OCI-LY7 (cell line): ENCODE measurements around the gene MAP3K2. TPM values are rescaled to one million over a fixed set of nuclear protein-coding genes. Genes with fewer than 3 reads are reported as not detected.

Experiments
- BruUV-seq: library from RNA; stranded (reverse); fragments of 400-500 nt; replicated peaks from 2 replicates; lab custom pipeline; 2021; lab: Mats Ljungman, UMichigan
- CTCF ChIA-PET: fragments of 300-600 bp; sonication (Branson Sonifier 250); formaldehyde crosslinking; loops from one replicate; lab custom pipeline; 2022; ENCODE audit warnings: antibody characterized with exemption; ENCODE audit not compliant: unreplicated experiment; lab: Charles Lee
- POLR2A ChIA-PET: fragments of 300-600 bp; sonication (Branson Sonifier 250); formaldehyde crosslinking; loops from one replicate; lab custom pipeline; 2022; ENCODE audit warnings: antibody characterized with exemption; lab: Charles Lee
- DNase-seq: peaks from one replicate; pipeline ENCODE4 v3.0.0-alpha.2; 2015; ENCODE audit warnings: low spot score
- H2AFZ ChIP-seq: fragments of 200-600 bp; sonication (generic), shearing (Covaris generic); 2 replicates; pipeline ENCODE4 v1.6.1; 2014; ENCODE audit warnings: mild to moderate bottlenecking, antibody characterized with exemption, low read length, moderate library complexity
- H3K27ac ChIP-seq: fragments of 200-600 bp; sonication (generic); 2 replicates; pipeline ENCODE4 v1.5.1; 2014; ENCODE audit warnings: mixed run types, low read depth, mild to moderate bottlenecking, moderate library complexity, low read length, inconsistent platforms; ENCODE audit not compliant: poor library complexity, severe bottlenecking
- H3K36me3 ChIP-seq: fragments of 200-600 bp; sonication (generic); 2 replicates; pipeline ENCODE4 v1.6.1; 2014; ENCODE audit warnings: mild to moderate bottlenecking, antibody characterized with exemption, low read length, moderate library complexity, mixed read lengths; ENCODE audit not compliant: insufficient read depth
- H3K4me1 ChIP-seq: fragments of 200-600 bp; sonication (generic); 2 replicates; pipeline ENCODE4 v1.5.1; 2014; ENCODE audit warnings: mild to moderate bottlenecking, low read length; ENCODE audit not compliant: insufficient read depth, poor library complexity, severe bottlenecking
- H3K4me2 ChIP-seq: fragments of 200-600 bp; sonication (generic); 2 replicates; pipeline ENCODE4 v1.6.1; 2014; ENCODE audit warnings: mild to moderate bottlenecking, low read length
- H3K4me3 ChIP-seq: fragments of 200-600 bp; sonication (generic); 2 replicates; pipeline ENCODE4 v1.5.1; 2014; ENCODE audit warnings: mild to moderate bottlenecking, low read depth, low read length; ENCODE audit not compliant: poor library complexity, severe bottlenecking
- H3K79me2 ChIP-seq: fragments of 200-600 bp; sonication (generic); 2 replicates; pipeline ENCODE4 v1.6.1; 2016; ENCODE audit warnings: low read depth, mild to moderate bottlenecking, low read length, moderate library complexity, mixed read lengths; ENCODE audit not compliant: insufficient read depth
- H3K9me2 ChIP-seq: fragments of 200-600 bp; sonication (generic); 2 replicates; pipeline ENCODE4 v1.6.1; 2016; ENCODE audit warnings: mild to moderate bottlenecking, low read length, mixed read lengths; ENCODE audit not compliant: insufficient read depth
- H3K9me3 ChIP-seq: fragments of 200-600 bp; sonication (generic); 2 replicates; pipeline ENCODE4 v1.6.1; 2014; ENCODE audit warnings: mild to moderate bottlenecking, mixed run types, low read length, mixed read lengths
- H4K20me1 ChIP-seq: fragments of 200-600 bp; sonication (generic); 2 replicates; pipeline ENCODE4 v1.6.1; 2014; ENCODE audit warnings: mild to moderate bottlenecking, antibody characterized with exemption, low read length, moderate library complexity, mixed read lengths; ENCODE audit not compliant: insufficient read depth
- CTCF ChIP-seq: fragments of 200-600 bp; sonication (generic); conservative IDR thresholded peaks from 2 replicates; pipeline ENCODE4 v1.5.1; 2014; ENCODE audit warnings: mild to moderate bottlenecking, antibody characterized with exemption, low read length, moderate library complexity, mixed read lengths
- EZH2phosphoT487 ChIP-seq: fragments of 200-600 bp; sonication (generic); IDR thresholded peaks from 2 replicates; pipeline ENCODE4 v1.6.1; 2018; ENCODE audit warnings: low read depth, borderline replicate concordance, mild to moderate bottlenecking, mixed run types, antibody characterized with exemption, low read length, moderate library complexity, mixed read lengths
- intact Hi-C: fragments of 100-400 bp; cut with micrococcal nuclease; formaldehyde crosslinking; loops from one replicate; pipeline ENCODE4 v1.10.0; 2022; ENCODE audit not compliant: unreplicated experiment
- total RNA-seq, 2 experiments: library from RNA; depleted of rRNA in 1 of 2; stranded (reverse); fragments of >200 nt in 1 of 2; shearing (Covaris generic) in 1 of 2; gene quantifications; 2 replicates each; pipeline ENCODE4 v1.2.3, GENCODE V29; 2014 to 2022

MAP3K2 gene
- total RNA-seq, 2 experiments from 2014 or later: 33.2 to 52.5 TPM

GRCh38 chr2:127429291-127429690 is 41.5 kb upstream of the MAP3K2 start:
- intact Hi-C loops: no loop called here
- no peak overlapping the region for H3K4me3 ChIP-seq
- no peaks in the 10 kb centered on the region for H3K79me2 ChIP-seq
- H3K9me2 ChIP-seq: no peaks in the 10 kb centered on the region
- BruUV-seq: no TSS peak
- DNase-seq: no peak
- H4K20me1 ChIP-seq: no peaks in the 10 kb centered on the region
- H2AFZ ChIP-seq: no peak overlapping the region
- POLR2A ChIA-PET: interaction anchor here (0.5 to 0.8 kb wide), 2 partner anchors 16 to 21 kb away, joined by 3 read pairs; no protein-coding TSS in a partner anchor
- TF ChIP-seq EZH2phosphoT487 (no peak), CTCF (no peak)
- H3K4me1 ChIP-seq: no peaks in the 10 kb centered on the region
- CTCF ChIA-PET: no interaction called here
- H3K4me2 ChIP-seq: no peak overlapping the region
- H3K36me3 ChIP-seq: no peaks in the 10 kb centered on the region
- H3K9me3 ChIP-seq: no peaks in the 10 kb centered on the region
- H3K27ac ChIP-seq: no peak overlapping the region

DNA sequence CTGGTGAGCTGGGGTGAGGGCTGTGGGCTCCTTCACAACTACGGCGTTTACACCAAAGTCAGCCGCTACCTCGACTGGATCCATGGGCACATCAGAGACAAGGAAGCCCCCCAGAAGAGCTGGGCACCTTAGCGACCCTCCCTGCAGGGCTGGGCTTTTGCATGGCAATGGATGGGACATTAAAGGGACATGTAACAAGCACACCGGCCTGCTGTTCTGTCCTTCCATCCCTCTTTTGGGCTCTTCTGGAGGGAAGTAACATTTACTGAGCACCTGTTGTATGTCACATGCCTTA is 41.0 kb upstream of the MAP3K2 start:
- no peaks in the 10 kb centered on the region for H3K9me3 ChIP-seq
- H4K20me1 ChIP-seq: no peaks in the 10 kb centered on the region
- no peak overlapping the region for H3K4me3 ChIP-seq
- no peaks in the 10 kb centered on the region for H3K79me2 ChIP-seq
- H2AFZ ChIP-seq: no peak overlapping the region
- BruUV-seq: no TSS peak
- POLR2A ChIA-PET: interaction anchor here (0.5 kb wide), 1 partner anchor 16 kb away, joined by 3 read pairs; no protein-coding TSS in a partner anchor
- CTCF ChIA-PET: no interaction called here
- no peak for DNase-seq
- H3K27ac ChIP-seq: no peak overlapping the region
- H3K36me3 ChIP-seq: no peaks in the 10 kb centered on the region
- TF ChIP-seq EZH2phosphoT487: no peak
- no peak for TF ChIP-seq CTCF
- intact Hi-C loops: no loop called here
- no peaks in the 10 kb centered on the region for H3K4me1 ChIP-seq
- H3K4me2 ChIP-seq: no peak overlapping the region
- no peaks in the 10 kb centered on the region for H3K9me2 ChIP-seq

GRCh38 chr2:127428057-127428814 is 40.5 kb upstream of the MAP3K2 start:
- CTCF ChIA-PET: no interaction called here
- H3K4me2 ChIP-seq: no peak overlapping the region
- POLR2A ChIA-PET: interaction anchor here (1.0 kb wide), 1 partner anchor 35 kb away, joined by 3 read pairs; no protein-coding TSS in a partner anchor
- H3K4me1 ChIP-seq: no peaks in the 10 kb centered on the region
- no peak overlapping the region for H3K4me3 ChIP-seq
- BruUV-seq: no TSS peak
- intact Hi-C loops: no loop called here
- no peak overlapping the region for H2AFZ ChIP-seq
- H4K20me1 ChIP-seq: no peaks in the 10 kb centered on the region
- H3K9me2 ChIP-seq: no peaks in the 10 kb centered on the region
- no peaks in the 10 kb centered on the region for H3K9me3 ChIP-seq
- H3K27ac ChIP-seq: no peak overlapping the region
- DNase-seq: no peak
- no peaks in the 10 kb centered on the region for H3K36me3 ChIP-seq
- H3K79me2 ChIP-seq: no peaks in the 10 kb centered on the region
- TF ChIP-seq EZH2phosphoT487 (no peak), CTCF (no peak)
